IPS-NIHi7 (cell line): ENCODE results near the gene CRABP1.
A peak's percentile ranks its signal among the peaks of the same experiment; 100 is the strongest.

ENCODE experiments used
- DNase-seq: peaks from one replicate; pipeline ENCODE4 v3.0.0; 2012; ENCODE audit warnings: mixed read lengths; ENCODE audit errors: extremely low spot score

CRABP1 gene

GRCh38 chr15:78317145-78317836 is 22.9 kb upstream of the CRABP1 start:
- DNase-seq, result no peak

GRCh38 chr15:78319588-78319987 is 20.6 kb upstream of the CRABP1 start:
- DNase-seq, result no peak

- DNase-seq, result no peak
Measured at GRCh38 chr15:78320183-78320582, 20.0 kb upstream of the CRABP1 start.

GRCh38 chr15:78321041-78321570 is 19.0 kb upstream of the CRABP1 start:
- no peak for DNase-seq

- no peak for DNase-seq
Measured at GRCh38 chr15:78321786-78322185, 18.4 kb upstream of the CRABP1 start.

GRCh38 chr15:78322243-78322642 is 17.9 kb upstream of the CRABP1 start:
- no peak for DNase-seq

- no peak for DNase-seq
Measured at GRCh38 chr15:78322724-78323521, 17.2 kb upstream of the CRABP1 start.

- DNase-seq, result no peak
Measured at GRCh38 chr15:78323693-78324092, 16.5 kb upstream of the CRABP1 start.

GRCh38 chr15:78324144-78324543 is 16.0 kb upstream of the CRABP1 start:
- no peak for DNase-seq

GRCh38 chr15:78325092-78325843 is 14.9 kb upstream of the CRABP1 start:
- DNase-seq, result no peak

- DNase-seq, result no peak
Measured at GRCh38 chr15:78327466-78327865, 12.7 kb upstream of the CRABP1 start.

GRCh38 chr15:78329625-78330024 is 10.5 kb upstream of the CRABP1 start:
- no peak for DNase-seq

- DNase-seq, result no peak
Measured at GRCh38 chr15:78334845-78335244, 5.3 kb upstream of the CRABP1 start.

- DNase-seq, result no peak
Measured at GRCh38 chr15:78335985-78336384, 4.2 kb upstream of the CRABP1 start.

GRCh38 chr15:78338781-78339180 is 1.4 kb upstream of the CRABP1 start:
- no peak for DNase-seq

- DNase-seq, result no peak
Measured at GRCh38 chr15:78339559-78339958, 594 bp upstream of the CRABP1 start.

GRCh38 chr15:78341057-78341987 is 1.2 kb downstream of the CRABP1 start:
- DNase-seq, result peak; percentile 74

GRCh38 chr15:78342021-78342420 is 1.9 kb downstream of the CRABP1 start:
- no peak for DNase-seq

GRCh38 chr15:78343276-78344060 is 3.3 kb downstream of the CRABP1 start:
- no peak for DNase-seq

GRCh38 chr15:78345396-78346125 is 5.4 kb downstream of the CRABP1 start:
- no peak for DNase-seq
